D721Med (cell line): ENCODE data around the gene TSPAN9.

Source experiments
- DNase-seq: peaks from one replicate; pipeline ENCODE4 v3.0.0; 2011; ENCODE audit warnings: low spot score; ENCODE audit not compliant: insufficient read length
- FAIRE-seq: peaks from 2 replicates; lab custom pipeline; 2011; peaks lifted over from hg19 to GRCh38; lab: Jason Lieb, UNC
- TF ChIP-seq, protein P1 (sequence below): IDR thresholded peaks from 2 replicates; pipeline ENCODE4 v1.5.1; 2012; ENCODE audit warnings: mild to moderate bottlenecking, control low read depth; ENCODE audit not compliant: insufficient read depth; ENCODE audit errors: missing control alignments

TSPAN9 gene

DNA sequence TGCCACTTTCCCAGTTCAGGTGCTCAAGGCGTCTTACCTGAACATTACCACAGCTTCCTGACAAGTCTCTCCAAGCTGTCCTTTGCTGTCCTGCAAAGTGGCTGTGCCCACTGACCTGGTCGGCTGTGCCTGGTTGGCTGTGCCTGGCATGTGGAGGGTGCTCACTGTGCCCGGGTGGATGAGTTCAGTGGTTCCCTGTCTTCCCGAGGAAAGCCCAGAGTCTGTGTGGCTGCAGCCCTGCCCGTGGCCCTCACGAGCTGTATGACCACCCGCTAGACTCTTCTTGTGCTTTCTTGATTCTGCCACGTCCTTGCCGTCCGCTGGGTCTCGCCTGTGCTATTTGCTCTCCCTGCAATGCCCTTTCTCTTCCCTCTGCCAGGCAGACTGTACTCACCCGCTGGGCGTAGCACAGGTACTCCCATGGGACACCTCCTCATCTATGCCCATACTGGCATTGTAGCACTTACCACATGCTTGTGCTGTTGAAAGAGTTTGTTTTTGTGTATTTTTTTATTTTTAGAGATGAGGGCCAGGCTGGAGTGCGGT is 95.9 kb downstream of the TSPAN9 start:
- no peak for DNase-seq
- TF ChIP-seq, protein P1, sequence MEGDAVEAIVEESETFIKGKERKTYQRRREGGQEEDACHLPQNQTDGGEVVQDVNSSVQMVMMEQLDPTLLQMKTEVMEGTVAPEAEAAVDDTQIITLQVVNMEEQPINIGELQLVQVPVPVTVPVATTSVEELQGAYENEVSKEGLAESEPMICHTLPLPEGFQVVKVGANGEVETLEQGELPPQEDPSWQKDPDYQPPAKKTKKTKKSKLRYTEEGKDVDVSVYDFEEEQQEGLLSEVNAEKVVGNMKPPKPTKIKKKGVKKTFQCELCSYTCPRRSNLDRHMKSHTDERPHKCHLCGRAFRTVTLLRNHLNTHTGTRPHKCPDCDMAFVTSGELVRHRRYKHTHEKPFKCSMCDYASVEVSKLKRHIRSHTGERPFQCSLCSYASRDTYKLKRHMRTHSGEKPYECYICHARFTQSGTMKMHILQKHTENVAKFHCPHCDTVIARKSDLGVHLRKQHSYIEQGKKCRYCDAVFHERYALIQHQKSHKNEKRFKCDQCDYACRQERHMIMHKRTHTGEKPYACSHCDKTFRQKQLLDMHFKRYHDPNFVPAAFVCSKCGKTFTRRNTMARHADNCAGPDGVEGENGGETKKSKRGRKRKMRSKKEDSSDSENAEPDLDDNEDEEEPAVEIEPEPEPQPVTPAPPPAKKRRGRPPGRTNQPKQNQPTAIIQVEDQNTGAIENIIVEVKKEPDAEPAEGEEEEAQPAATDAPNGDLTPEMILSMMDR = no peak
- no peak for FAIRE-seq

- TF ChIP-seq, protein P1 = no peak
Observed at GRCh38 chr12:3173912-3174311, 96.7 kb downstream of the TSPAN9 start.

DNA sequence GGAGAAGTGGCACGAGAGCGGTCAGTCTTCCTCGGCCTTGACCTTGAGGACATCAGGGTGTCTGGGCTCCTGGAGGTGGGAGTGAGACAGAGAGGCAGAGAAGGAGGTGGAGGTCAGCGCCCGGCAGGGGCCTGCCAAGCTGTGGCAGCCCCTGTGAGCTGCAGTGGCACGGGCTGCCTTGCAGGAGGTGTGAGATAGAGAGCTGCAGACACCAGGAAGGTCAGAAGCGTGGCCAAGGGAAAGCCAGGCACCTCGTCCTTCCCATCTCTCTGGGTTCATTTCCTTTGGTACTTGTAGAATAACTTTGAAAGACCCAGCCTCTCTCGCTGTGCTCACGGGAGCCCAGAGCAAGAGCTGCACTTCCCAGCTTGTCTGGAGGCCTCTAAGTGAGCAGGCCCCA is 98.1 kb downstream of the TSPAN9 start:
- FAIRE-seq = no peak
- DNase-seq = no peak
- TF ChIP-seq, protein P1 = no peak

More at GRCh38 chr12:3173912-3174311, 96.7 kb downstream of the TSPAN9 start:
- DNase-seq (no peak), FAIRE-seq (no peak)

- no peak for FAIRE-seq
- DNase-seq = no peak
- TF ChIP-seq, protein P1 = no peak
Observed at GRCh38 chr12:3176754-3177153, 99.6 kb downstream of the TSPAN9 start.

GRCh38 chr12:3177778-3178425 is 100.7 kb downstream of the TSPAN9 start:
- DNase-seq (no peak), FAIRE-seq (no peak)
- TF ChIP-seq, protein P1 = no peak

GRCh38 chr12:3178671-3179313 is 101.6 kb downstream of the TSPAN9 start:
- DNase-seq (no peak), FAIRE-seq (no peak)
- TF ChIP-seq, protein P1 = no peak

GRCh38 chr12:3179731-3180130 is 102.6 kb downstream of the TSPAN9 start:
- FAIRE-seq (no peak), DNase-seq (no peak)
- TF ChIP-seq, protein P1 = no peak
